Coronary artery (tissue), 2 donors: ENCODE data around the gene SMIM21.

Source experiments
- DNase-seq: peaks from one replicate; pipeline ENCODE4 v3.0.0-alpha.2; 2017; ENCODE audit warnings: low spot score
- H3K27ac ChIP-seq, 2 donors: fragments of 200-600 bp; sonication (generic); one replicate each; pipeline ENCODE4 v1.5.1; 2016 to 2019
- H3K4me3 ChIP-seq: fragments of 200-600 bp; sonication (generic); 2 replicates; pipeline ENCODE4 v1.5.1; 2016; ENCODE audit warnings: mild to moderate bottlenecking, moderate library complexity
- CTCF ChIP-seq: fragments of 200-600 bp; sonication (generic); IDR thresholded peaks from one replicate; pipeline ENCODE4 v1.5.1; 2019; ENCODE audit warnings: antibody characterized with exemption

The SMIM21 gene

DNA sequence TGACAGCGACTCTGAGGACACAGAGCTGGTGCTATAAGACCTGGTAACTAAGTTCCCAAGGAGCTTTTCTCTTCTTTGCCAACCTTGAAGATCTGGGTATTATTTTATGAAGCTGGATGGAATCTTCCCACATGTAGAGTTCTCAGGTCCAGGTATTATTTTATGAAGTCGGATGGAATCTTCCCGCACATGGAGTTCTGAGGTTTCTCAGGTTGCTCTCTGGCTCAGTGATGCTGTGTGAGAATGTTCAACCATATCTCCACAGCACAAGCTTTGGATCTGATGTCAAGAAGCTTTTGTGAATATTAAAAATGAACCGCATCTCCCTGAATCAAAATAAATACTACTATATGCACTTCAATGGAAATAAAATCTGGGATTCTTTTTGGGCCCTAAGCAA is at the start of gene SMIM21:
Gene SMIM21 (minus strand): TSS at position 101 of the 400 bp plus-strand sequence. CDS start 140 bp downstream, outside the sequence.
- TF ChIP-seq CTCF = no peak

DNA sequence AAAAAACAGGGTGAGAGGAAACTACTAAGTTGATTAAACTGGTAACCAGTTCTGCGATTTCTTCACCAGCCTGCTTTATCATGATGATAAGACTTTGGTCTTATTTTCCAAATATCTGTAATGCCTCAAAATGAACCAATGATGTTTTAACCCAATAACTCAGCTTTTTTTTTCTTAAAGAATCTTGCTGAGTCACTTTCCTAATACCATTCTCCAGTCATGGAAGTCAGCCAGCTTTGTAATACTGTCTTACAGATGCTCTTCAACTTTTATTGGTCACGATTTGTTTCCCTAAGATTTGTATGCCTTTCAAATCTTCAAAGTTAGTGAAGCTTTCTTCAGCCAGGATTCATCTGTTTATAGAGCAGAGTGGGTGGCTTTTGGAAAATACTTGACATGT is 47.7 kb upstream of the SMIM21 start:
- no peak for TF ChIP-seq CTCF

More for the DNA sequence above, at the start of gene SMIM21:
- Histone ChIP-seq H3K4me3 (no peak within 1 kb of the TSS), H3K27ac (no peak within 1 kb of the TSS)
- DNase-seq = no peak

DNA sequence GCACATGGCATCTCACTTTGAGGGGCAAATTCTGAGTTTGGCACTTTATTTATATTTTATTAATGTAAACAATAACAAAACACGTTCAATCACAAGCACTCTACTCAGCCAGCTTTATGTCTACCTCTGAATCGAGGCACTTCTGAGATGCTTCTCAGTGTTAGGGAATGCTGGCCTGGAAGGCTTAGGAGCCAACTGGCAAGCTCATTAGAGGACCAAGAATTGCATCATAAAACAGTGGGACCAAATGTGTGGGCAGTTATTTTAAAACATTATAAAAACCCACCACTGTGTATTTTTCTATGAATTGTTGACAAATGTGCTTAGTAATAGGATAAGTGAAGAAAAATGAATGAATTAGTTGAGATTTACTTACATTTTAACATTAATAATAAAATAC is 46.8 kb upstream of the SMIM21 start:
- no peak for TF ChIP-seq CTCF
- no peak overlapping the region for H3K27ac ChIP-seq
- DNase-seq = no peak
- no peak overlapping the region for H3K4me3 ChIP-seq

More for the DNA sequence above, 47.7 kb upstream of the SMIM21 start:
- H3K27ac ChIP-seq = no peak overlapping the region
- DNase-seq = no peak
- H3K4me3 ChIP-seq = no peak overlapping the region

GRCh38 chr18:75473316-75473715 is 45.8 kb upstream of the SMIM21 start:
- TF ChIP-seq CTCF = no peak
- H3K27ac ChIP-seq = no peak overlapping the region
- no peak overlapping the region for H3K4me3 ChIP-seq
- DNase-seq = no peak

DNA sequence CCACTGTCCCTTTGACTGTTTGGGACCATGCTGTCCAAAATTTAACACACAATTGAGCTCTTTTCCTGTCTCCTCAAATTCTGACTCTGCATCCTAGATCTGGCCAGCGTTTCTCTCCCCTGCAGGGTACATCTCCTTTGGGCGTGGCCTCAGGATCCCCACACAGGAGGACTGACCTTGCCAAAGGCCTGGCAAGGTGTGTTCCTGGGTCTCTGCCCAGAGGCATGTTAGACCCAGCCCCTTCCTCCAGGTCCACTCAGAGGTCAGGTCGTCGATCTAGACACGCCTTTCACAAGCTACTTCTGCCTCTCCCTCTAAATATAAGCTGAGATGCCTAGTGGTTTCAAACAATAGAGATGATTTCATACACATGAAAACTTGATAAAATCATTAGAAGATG is 45.4 kb upstream of the SMIM21 start:
- no peak for DNase-seq
- no peak for TF ChIP-seq CTCF

DNA sequence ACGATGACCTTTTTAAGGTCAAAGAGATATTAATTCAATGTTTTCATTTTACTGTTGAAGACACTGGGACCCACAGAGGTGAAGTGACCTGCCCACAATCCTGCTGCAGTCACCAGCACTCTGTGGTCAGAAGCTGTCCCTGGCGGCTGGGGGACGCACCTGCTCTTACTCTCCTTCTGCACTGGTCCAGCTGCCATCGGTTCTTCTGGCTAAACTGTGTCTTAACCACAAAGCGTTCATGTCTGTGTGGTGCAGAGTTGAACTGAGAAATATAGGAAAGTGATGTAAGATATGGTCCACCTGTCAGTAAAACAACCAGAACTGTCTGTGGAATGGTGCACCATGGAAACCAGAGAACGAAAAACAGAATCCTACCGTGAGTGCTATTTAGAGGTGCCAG is 44.9 kb upstream of the SMIM21 start:
- no peak for TF ChIP-seq CTCF
- no peak for DNase-seq
- Histone ChIP-seq H3K4me3 (no peak overlapping the region), H3K27ac (no peak overlapping the region)

More for the DNA sequence above, 45.4 kb upstream of the SMIM21 start:
- Histone ChIP-seq H3K27ac (no peak overlapping the region), H3K4me3 (no peak overlapping the region)

DNA sequence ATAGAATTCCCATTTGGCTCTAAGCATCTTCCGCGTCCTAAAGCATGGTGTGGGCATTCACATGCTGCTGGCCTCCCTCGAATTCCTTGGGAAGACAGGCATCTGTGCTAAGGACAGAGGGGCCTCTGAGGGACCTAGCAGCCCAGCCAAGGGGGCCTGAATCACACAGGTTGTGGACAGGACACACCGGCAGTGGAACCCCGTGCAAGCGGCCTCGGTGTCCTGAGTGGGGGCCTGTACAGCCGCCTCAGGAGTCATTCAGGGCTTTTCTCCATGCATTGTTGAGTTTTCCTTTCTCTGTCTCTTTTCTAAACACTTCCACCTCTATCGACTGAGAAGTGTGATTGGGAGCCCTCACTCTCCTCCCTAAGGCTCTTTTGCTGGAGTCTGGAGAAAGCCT is 44.3 kb upstream of the SMIM21 start:
- no peak overlapping the region for H3K27ac ChIP-seq
- no peak overlapping the region for H3K4me3 ChIP-seq
- no peak for TF ChIP-seq CTCF
- DNase-seq = no peak
